Neutrophil (primary cell): ENCODE data around the gene TCHHL1.
"Not testable (repeated sequence)": the region's sequence is repeated elsewhere in the genome, so short reads cannot be mapped to it uniquely, and the experiment has no call there.

ENCODE experiments used
- H3K27ac ChIP-seq: fragments of 200-600 bp; sonication (generic); 2 replicates; pipeline ENCODE4 v1.5.1; 2016; ENCODE audit warnings: mild to moderate bottlenecking, moderate library complexity
- H3K27me3 ChIP-seq: fragments of 200-600 bp; sonication (generic); 2 replicates; pipeline ENCODE4 v1.6.0; 2016; ENCODE audit warnings: mild to moderate bottlenecking
- H3K36me3 ChIP-seq: fragments of 200-600 bp; sonication (generic); 2 replicates; pipeline ENCODE4 v1.5.1; 2017
- H3K4me1 ChIP-seq, 2 experiments: fragments of 200-600 bp in 1 of 2; sonication (generic) in 1 of 2; 1 replicate in 1 of 2; 2 replicates in 1 of 2; pipeline versions ENCODE4 v1.5.1 to v1.6.1; 2013 to 2016; ENCODE audit warnings: low read depth in 1 of 2, low read length in 1 of 2, mild to moderate bottlenecking in 1 of 2, moderate library complexity in 1 of 2; ENCODE audit not compliant: control insufficient read depth in 1 of 2, insufficient read depth in 1 of 2
- H3K4me3 ChIP-seq, 2 experiments: fragments of 200-600 bp in 1 of 2; sonication (generic) in 1 of 2; 1 replicate in 1 of 2; 2 replicates in 1 of 2; pipeline ENCODE4 v1.5.1; 2013 to 2016; ENCODE audit warnings: low read depth in 1 of 2, low read length in 1 of 2, mild to moderate bottlenecking in 1 of 2, moderate library complexity in 1 of 2
- H3K9me3 ChIP-seq: fragments of 200-600 bp; sonication (generic); 2 replicates; pipeline ENCODE4 v1.5.1; 2016
- TF ChIP-seq, protein P1 (sequence below): fragments of 200-600 bp; sonication (generic); IDR thresholded peaks from 2 replicates; pipeline ENCODE4 v1.5.1; 2016; ENCODE audit warnings: antibody characterized with exemption

Gene TCHHL1

DNA sequence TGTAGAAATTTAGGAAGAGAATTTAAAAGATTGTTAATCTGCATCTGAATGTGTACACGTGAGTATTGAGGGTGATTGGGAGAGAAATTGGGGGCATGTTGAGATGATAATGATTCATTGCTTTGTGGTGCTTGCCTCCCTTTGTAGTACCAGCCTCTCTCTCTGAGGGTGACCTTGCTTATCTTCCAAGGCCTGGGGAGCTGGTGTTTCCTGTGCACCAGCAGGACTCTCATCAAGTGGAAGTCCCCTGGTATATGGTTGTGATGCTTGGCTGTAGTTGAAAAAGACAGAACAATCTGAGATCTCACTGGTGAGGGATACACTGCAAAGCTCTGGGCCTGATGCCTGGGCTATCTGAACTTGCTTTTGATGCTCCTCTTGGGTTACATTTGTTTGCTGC is 4.0 kb downstream of the TCHHL1 start:
- Histone ChIP-seq H3K27me3 (peaks cover 23% of the 10 kb centered on the region), H3K9me3 (no peaks in the 10 kb centered on the region), H3K36me3 (no peaks in the 10 kb centered on the region), H3K4me1 (no peaks in the 10 kb centered on the region), H3K27ac (no peak overlapping the region), H3K4me3 (no peak overlapping the region)
- TF ChIP-seq, protein P1, sequence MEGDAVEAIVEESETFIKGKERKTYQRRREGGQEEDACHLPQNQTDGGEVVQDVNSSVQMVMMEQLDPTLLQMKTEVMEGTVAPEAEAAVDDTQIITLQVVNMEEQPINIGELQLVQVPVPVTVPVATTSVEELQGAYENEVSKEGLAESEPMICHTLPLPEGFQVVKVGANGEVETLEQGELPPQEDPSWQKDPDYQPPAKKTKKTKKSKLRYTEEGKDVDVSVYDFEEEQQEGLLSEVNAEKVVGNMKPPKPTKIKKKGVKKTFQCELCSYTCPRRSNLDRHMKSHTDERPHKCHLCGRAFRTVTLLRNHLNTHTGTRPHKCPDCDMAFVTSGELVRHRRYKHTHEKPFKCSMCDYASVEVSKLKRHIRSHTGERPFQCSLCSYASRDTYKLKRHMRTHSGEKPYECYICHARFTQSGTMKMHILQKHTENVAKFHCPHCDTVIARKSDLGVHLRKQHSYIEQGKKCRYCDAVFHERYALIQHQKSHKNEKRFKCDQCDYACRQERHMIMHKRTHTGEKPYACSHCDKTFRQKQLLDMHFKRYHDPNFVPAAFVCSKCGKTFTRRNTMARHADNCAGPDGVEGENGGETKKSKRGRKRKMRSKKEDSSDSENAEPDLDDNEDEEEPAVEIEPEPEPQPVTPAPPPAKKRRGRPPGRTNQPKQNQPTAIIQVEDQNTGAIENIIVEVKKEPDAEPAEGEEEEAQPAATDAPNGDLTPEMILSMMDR = no peak

DNA sequence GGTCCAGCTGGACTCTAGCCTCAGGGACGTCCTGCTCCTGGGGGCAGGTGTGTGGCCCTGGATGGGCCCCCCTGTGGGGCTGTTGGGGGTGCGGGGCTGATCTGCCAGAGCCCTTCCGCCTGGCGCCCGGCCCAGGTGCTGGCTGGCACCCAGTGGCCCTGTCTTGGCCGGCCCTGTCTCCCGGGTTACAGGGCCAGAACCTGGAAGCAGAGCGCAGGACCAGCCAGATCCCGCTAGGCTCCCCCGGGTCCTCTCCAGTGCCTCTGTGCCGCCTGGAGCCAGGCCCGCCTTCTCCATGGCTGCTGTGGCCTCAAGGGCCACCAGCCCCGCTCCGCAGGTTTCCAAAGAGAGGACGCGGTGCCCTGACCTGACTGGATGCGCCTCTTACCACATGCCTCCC is 7.8 kb downstream of the TCHHL1 start:
- H3K27me3 ChIP-seq = peaks cover 39% of the 10 kb centered on the region
- not testable (repeated sequence) for H3K4me1 ChIP-seq, H3K9me3 ChIP-seq, H3K36me3 ChIP-seq, H3K27ac ChIP-seq, H3K4me3 ChIP-seq

DNA sequence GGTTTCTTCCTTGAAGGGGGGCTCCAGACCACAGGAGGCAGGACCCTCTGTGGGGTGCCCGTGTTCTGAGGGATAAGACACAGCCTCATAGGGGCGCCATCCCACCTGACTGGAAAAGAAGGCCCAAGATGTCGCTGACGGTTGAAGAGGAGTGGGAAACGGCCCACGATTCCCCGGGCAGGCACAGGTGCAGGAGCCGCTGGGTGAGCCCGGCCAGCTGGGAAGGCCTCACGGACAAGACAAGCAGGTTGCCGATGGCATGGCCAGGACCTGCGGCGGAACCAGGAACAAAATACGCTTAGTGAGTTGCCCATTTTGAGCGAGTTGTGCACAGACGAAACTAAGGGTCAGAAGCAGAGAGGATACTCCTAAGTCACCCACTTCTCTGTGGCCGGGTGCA is 8.4 kb downstream of the TCHHL1 start:
- peaks cover 44% of the 10 kb centered on the region for H3K27me3 ChIP-seq
- not testable (repeated sequence) for H3K4me1 ChIP-seq, H3K36me3 ChIP-seq

DNA sequence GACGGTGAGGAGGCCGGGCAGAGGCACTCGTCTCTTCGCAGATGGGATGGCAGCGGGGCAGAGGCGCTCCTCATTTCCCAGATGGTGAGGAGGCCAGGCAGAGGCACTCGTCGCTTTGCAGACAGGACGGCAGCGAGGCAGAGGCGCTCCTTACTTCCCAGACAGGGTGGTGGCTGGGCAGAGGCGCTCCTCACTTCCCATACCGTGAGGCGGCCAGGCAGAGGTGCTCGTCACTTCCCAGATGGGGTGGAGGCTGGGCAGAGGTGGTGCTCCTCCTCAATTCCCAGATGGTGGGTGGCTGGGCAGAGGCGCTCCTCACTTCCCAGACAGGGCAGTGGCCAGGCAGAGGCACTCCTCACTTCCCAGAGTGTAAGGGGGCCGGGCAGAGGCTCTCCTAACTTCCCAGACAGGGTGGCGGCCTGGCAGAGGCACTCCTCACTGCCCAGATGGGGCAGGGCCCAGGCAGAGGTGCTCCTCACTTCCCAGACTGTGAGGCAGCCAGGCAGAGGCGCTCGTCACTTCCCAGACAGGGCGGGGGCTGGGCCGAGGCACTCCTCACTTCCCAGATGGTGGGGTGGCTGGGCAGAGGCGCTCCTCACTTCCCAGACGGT is 9.9 kb downstream of the TCHHL1 start:
- Histone ChIP-seq H3K4me3 (no peak overlapping the region), H3K27me3 (peaks cover 49% of the 10 kb centered on the region), H3K27ac (no peak overlapping the region), H3K4me1 (no peaks in the 10 kb centered on the region), H3K9me3 (no peaks in the 10 kb centered on the region), H3K36me3 (no peaks in the 10 kb centered on the region)
- TF ChIP-seq, protein P1 = no peak

More for the DNA sequence above, 8.4 kb downstream of the TCHHL1 start:
- not testable (repeated sequence) for H3K9me3 ChIP-seq, H3K27ac ChIP-seq, H3K4me3 ChIP-seq

DNA sequence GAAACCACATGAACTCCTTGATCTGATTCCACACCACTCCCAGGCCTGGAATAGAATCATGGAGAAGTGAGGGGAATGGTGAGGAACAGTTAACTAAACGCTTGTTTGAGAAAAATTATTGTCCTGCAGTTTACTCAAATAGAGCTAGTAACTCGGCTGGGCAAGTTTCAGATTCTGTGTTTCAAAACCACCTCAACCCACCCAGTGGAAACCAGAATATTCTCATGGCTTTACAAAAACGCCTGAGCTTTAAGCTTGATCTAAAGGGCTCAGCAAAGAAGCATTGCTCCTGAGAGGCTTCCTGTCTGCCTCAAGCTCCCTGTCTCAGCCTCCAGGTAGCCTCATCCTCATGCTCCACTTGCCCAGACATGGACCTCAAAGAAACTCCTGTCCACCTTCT is 16.6 kb downstream of the TCHHL1 start:
- no peaks in the 10 kb centered on the region for H3K4me1 ChIP-seq
- TF ChIP-seq, protein P1 = no peak
- H3K9me3 ChIP-seq = no peaks in the 10 kb centered on the region
- H3K4me3 ChIP-seq = no peak overlapping the region
- H3K36me3 ChIP-seq = no peaks in the 10 kb centered on the region
- no peak overlapping the region for H3K27ac ChIP-seq
- peaks cover 84% of the 10 kb centered on the region for H3K27me3 ChIP-seq

DNA sequence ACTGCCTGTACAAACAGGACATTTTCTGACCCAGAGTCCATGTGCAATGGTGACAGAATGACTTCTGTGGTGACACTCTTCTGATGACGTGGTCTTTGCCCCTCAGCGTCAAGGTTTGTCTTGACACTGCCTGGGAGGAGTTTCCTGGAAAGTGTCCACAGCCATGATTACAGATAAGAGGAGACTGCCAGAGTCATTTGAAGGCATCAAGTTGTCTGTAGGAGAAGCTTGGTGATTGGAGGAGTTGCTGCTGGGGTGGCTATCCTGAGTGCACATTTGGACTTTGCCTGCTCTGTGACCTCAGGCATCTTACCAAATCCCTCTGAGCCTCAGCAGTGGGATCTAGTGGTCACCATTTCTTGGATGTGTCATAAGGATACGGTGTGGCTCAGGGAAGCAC is 17.7 kb downstream of the TCHHL1 start:
- Histone ChIP-seq H3K27me3 (peaks cover 84% of the 10 kb centered on the region), H3K36me3 (no peaks in the 10 kb centered on the region), H3K27ac (no peak overlapping the region), H3K9me3 (no peaks in the 10 kb centered on the region), H3K4me1 (no peaks in the 10 kb centered on the region), H3K4me3 (no peak overlapping the region)
- TF ChIP-seq, protein P1 = no peak

DNA sequence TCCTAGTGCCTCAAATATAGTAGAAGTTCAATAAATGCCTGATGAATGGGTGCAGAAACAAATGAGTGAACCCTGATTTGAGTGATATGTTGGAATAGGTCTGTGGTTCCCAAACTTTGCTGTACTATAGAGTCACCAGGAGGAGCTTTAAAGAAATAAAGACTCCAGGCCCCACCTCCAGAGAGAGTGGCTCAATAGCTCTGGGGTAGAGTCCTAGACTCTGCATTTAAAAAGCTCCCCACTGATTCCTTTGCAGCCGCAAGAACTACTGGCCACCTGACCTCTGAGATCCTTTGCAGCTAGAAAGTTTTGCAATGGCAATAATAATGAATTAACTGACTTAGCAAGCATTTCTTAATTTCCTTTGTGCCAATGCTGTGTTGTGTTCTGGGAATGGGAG is 20.9 kb downstream of the TCHHL1 start:
- H3K27ac ChIP-seq = no peak overlapping the region
- no peaks in the 10 kb centered on the region for H3K9me3 ChIP-seq
- TF ChIP-seq, protein P1 = no peak
- H3K4me1 ChIP-seq = no peaks in the 10 kb centered on the region
- peaks cover 81% of the 10 kb centered on the region for H3K27me3 ChIP-seq
- no peak overlapping the region for H3K4me3 ChIP-seq
- no peaks in the 10 kb centered on the region for H3K36me3 ChIP-seq
